ENCODE data around the gene ZNF83.
A peak's percentile ranks its signal among the peaks of the same experiment; 100 is the strongest.
"Not testable (repeated sequence)": the region's sequence is repeated elsewhere in the genome, so short reads cannot be mapped to it uniquely, and the experiment has no call there.

ZNF83 gene

GRCh38 chr19:52584736-52585440 is 53.3 kb downstream of the ZNF83 start:
- no peak for TF ChIP-seq CTCF (IDR thresholded peaks at IDR 0.05; ENCODE audit: low read depth, low read length, missing control alignments)
- no peak for DNase-seq (ENCODE audit: low read depth)
- in situ Hi-C loops (cut with HindIII; ENCODE audit: low sequenced_read_pairs) = no loop called here
- no peak overlapping the region for H3K4me3 ChIP-seq (ENCODE audit: low read depth, low read length)

- peak; percentile 70 for DNase-seq (ENCODE audit: low read depth)
- in situ Hi-C loops (cut with HindIII; ENCODE audit: low sequenced_read_pairs) = no loop called here
- H3K4me3 ChIP-seq (ENCODE audit: low read depth, low read length) = peak within 1 kb of the TSS; percentile 90
- peak; percentile 25 for TF ChIP-seq CTCF (IDR thresholded peaks at IDR 0.05; ENCODE audit: low read depth, low read length, missing control alignments)
Measured at GRCh38 chr19:52570000-52570861, 67.9 kb downstream of the ZNF83 start, which contains the start of gene ZNF701. Gene ZNF701 (plus strand): TSS chr19:52570287. CDS start chr19:52574148, 3,861 bp downstream.

- in situ Hi-C loops (cut with HindIII; ENCODE audit: low sequenced_read_pairs); DNase-seq (ENCODE audit: low read depth): not testable (repeated sequence)
Measured at GRCh38 chr19:52569638-52569999, 68.5 kb downstream of the ZNF83 start.

GRCh38 chr19:52567921-52568320 is 70.2 kb downstream of the ZNF83 start:
- DNase-seq (ENCODE audit: low read depth) = no peak
- H3K4me3 ChIP-seq (ENCODE audit: low read depth, low read length) = no peak overlapping the region
- no peak for TF ChIP-seq CTCF (IDR thresholded peaks at IDR 0.05; ENCODE audit: low read depth, low read length, missing control alignments)
- in situ Hi-C loops (cut with HindIII; ENCODE audit: low sequenced_read_pairs) = no loop called here

More at GRCh38 chr19:52569638-52569999, 68.5 kb downstream of the ZNF83 start:
- peak overlapping the region; percentile 90 for H3K4me3 ChIP-seq (ENCODE audit: low read depth, low read length)

GRCh38 chr19:52566588-52566987 is 71.6 kb downstream of the ZNF83 start:
- DNase-seq (ENCODE audit: low read depth) = no peak
- H3K4me3 ChIP-seq (ENCODE audit: low read depth, low read length) = no peak overlapping the region
- in situ Hi-C loops (cut with HindIII; ENCODE audit: low sequenced_read_pairs) = no loop called here
- TF ChIP-seq CTCF (IDR thresholded peaks at IDR 0.05; ENCODE audit: low read depth, low read length, missing control alignments) = no peak

GRCh38 chr19:52566121-52566520 is 72.0 kb downstream of the ZNF83 start:
- H3K4me3 ChIP-seq (ENCODE audit: low read depth, low read length) = no peak overlapping the region
- no peak for TF ChIP-seq CTCF (IDR thresholded peaks at IDR 0.05; ENCODE audit: low read depth, low read length, missing control alignments)
- DNase-seq (ENCODE audit: low read depth) = no peak
- in situ Hi-C loops (cut with HindIII; ENCODE audit: low sequenced_read_pairs) = no loop called here

Data from astrocyte of the cerebellum (primary cell).